ENCODE measurements around the gene ARHGAP20. TPM values are rescaled to one million over a fixed set of nuclear protein-coding genes. Genes with fewer than 3 reads are reported as not detected.

Gene ARHGAP20
- polyA plus RNA-seq, 2 donors, result 0.33 to 0.60 TPM

- Histone ChIP-seq H3K27ac (ENCODE audit: low read depth in 2 of 2, low read length in 1 of 2) (no peak overlapping the region), H3K4me1 (ENCODE audit: control insufficient read depth in 2 of 2, insufficient read depth in 2 of 2, low read length in 1 of 2) (no peaks in the 10 kb centered on the region), H3K27me3 (ENCODE audit: control insufficient read depth in 1 of 2, insufficient read depth in 2 of 2, low read length in 2 of 2) (no peaks in the 10 kb centered on the region), H3K9me3 (ENCODE audit: control insufficient read depth in 2 of 2, insufficient read depth in 1 of 2, low read depth in 1 of 2, low read length in 1 of 2) (no peaks in the 10 kb centered on the region), H3K4me3 (ENCODE audit: low read depth in 1 of 2, low read length in 2 of 2) (no peak overlapping the region), H3K36me3 (ENCODE audit: control insufficient read depth in 2 of 2, insufficient read depth in 2 of 2, low read length in 1 of 2) (no peaks in the 10 kb centered on the region)
Observed at GRCh38 chr11:110750100-110750499, 37.9 kb upstream of the ARHGAP20 start.

DNA sequence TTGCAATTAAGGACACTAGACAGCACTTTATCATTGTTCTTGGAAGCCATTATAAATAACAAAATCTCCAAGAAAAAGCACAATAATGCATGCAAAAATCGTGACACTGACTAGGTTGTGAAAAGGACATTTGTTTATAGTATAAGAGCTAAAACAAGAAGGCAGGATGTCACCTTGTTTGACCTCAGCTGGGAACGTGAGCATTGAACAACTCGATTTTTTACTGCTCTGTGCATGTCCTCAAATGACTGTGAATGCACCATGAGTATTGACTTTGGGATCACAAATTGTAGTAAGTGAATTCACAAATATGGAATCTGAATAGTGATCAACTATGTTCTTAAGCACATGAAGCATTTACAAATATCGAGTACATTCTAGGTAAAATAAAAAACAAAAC is 35.3 kb upstream of the ARHGAP20 start:
- H3K36me3 ChIP-seq (ENCODE audit: control insufficient read depth in 2 of 2, insufficient read depth in 2 of 2, low read length in 1 of 2), result no peaks in the 10 kb centered on the region
- whole genome bisulfite sequencing, 2 donors, result 45 to 55% methylated on average over 4 of the region's 4 CpGs
- no peaks in the 10 kb centered on the region for H3K4me1 ChIP-seq (ENCODE audit: control insufficient read depth in 2 of 2, insufficient read depth in 2 of 2, low read length in 1 of 2)
- H3K27ac ChIP-seq (ENCODE audit: low read depth in 2 of 2, low read length in 1 of 2), result no peak overlapping the region
- H3K27me3 ChIP-seq (ENCODE audit: control insufficient read depth in 1 of 2, insufficient read depth in 2 of 2, low read length in 2 of 2), result no peaks in the 10 kb centered on the region
- no peak overlapping the region for H3K4me3 ChIP-seq (ENCODE audit: low read depth in 1 of 2, low read length in 2 of 2)
- H3K9me3 ChIP-seq (ENCODE audit: control insufficient read depth in 2 of 2, insufficient read depth in 1 of 2, low read depth in 1 of 2, low read length in 1 of 2), result no peaks in the 10 kb centered on the region

- Histone ChIP-seq H3K9me3 (ENCODE audit: control insufficient read depth in 2 of 2, insufficient read depth in 1 of 2, low read depth in 1 of 2, low read length in 1 of 2) (no peaks in the 10 kb centered on the region), H3K4me1 (ENCODE audit: control insufficient read depth in 2 of 2, insufficient read depth in 2 of 2, low read length in 1 of 2) (no peaks in the 10 kb centered on the region), H3K36me3 (ENCODE audit: control insufficient read depth in 2 of 2, insufficient read depth in 2 of 2, low read length in 1 of 2) (no peaks in the 10 kb centered on the region), H3K4me3 (ENCODE audit: low read depth in 1 of 2, low read length in 2 of 2) (no peak overlapping the region), H3K27me3 (ENCODE audit: control insufficient read depth in 1 of 2, insufficient read depth in 2 of 2, low read length in 2 of 2) (no peaks in the 10 kb centered on the region), H3K27ac (ENCODE audit: low read depth in 2 of 2, low read length in 1 of 2) (no peak overlapping the region)
- WGBS, 2 donors, result 82 to 85% methylated on average over 1 of the region's 1 CpG
Observed at GRCh38 chr11:110738641-110739040, 26.4 kb upstream of the ARHGAP20 start.

GRCh38 chr11:110737593-110737992 is 25.4 kb upstream of the ARHGAP20 start:
- Histone ChIP-seq H3K27me3 (ENCODE audit: control insufficient read depth in 1 of 2, insufficient read depth in 2 of 2, low read length in 2 of 2) (no peaks in the 10 kb centered on the region), H3K27ac (ENCODE audit: low read depth in 2 of 2, low read length in 1 of 2) (no peak overlapping the region), H3K4me3 (ENCODE audit: low read depth in 1 of 2, low read length in 2 of 2) (no peak overlapping the region), H3K4me1 (ENCODE audit: control insufficient read depth in 2 of 2, insufficient read depth in 2 of 2, low read length in 1 of 2) (no peaks in the 10 kb centered on the region), H3K9me3 (ENCODE audit: control insufficient read depth in 2 of 2, insufficient read depth in 1 of 2, low read depth in 1 of 2, low read length in 1 of 2) (no peaks in the 10 kb centered on the region), H3K36me3 (ENCODE audit: control insufficient read depth in 2 of 2, insufficient read depth in 2 of 2, low read length in 1 of 2) (no peaks in the 10 kb centered on the region)
- 83 to 86% methylated on average over 2 of the region's 2 CpGs for WGBS, 2 donors

DNA sequence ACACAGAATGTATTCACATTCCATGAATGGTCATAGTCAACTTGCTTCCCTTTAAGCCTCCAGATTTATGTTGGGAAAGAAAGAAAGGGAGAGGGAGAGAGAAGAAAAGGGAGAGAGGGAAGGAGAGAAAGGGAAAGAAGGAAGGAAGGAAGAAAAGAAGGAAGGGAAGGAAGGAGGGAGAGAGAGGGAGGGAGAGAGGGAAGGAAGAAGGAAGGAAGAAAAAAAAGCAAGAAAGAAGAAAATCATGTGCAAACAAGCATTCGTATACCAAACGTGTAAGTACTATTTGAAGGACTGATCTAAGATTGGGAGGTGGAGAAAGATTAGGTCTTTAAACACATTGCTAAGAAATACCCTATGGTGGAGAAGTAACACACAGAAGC is 23.9 kb upstream of the ARHGAP20 start:
- Histone ChIP-seq H3K4me3 (ENCODE audit: low read depth in 1 of 2, low read length in 2 of 2) (no peak overlapping the region), H3K27me3 (ENCODE audit: control insufficient read depth in 1 of 2, insufficient read depth in 2 of 2, low read length in 2 of 2) (no peaks in the 10 kb centered on the region), H3K9me3 (ENCODE audit: control insufficient read depth in 2 of 2, insufficient read depth in 1 of 2, low read depth in 1 of 2, low read length in 1 of 2) (no peaks in the 10 kb centered on the region), H3K4me1 (ENCODE audit: control insufficient read depth in 2 of 2, insufficient read depth in 2 of 2, low read length in 1 of 2) (no peaks in the 10 kb centered on the region), H3K36me3 (ENCODE audit: control insufficient read depth in 2 of 2, insufficient read depth in 2 of 2, low read length in 1 of 2) (no peaks in the 10 kb centered on the region), H3K27ac (ENCODE audit: low read depth in 2 of 2, low read length in 1 of 2) (no peak overlapping the region)
- WGBS, 2 donors, result 86 to 92% methylated on average over 2 of the region's 2 CpGs

GRCh38 chr11:110735455-110736170 is 23.4 kb upstream of the ARHGAP20 start:
- Histone ChIP-seq H3K27ac (ENCODE audit: low read depth in 2 of 2, low read length in 1 of 2) (no peak overlapping the region), H3K4me3 (ENCODE audit: low read depth in 1 of 2, low read length in 2 of 2) (no peak overlapping the region), H3K9me3 (ENCODE audit: control insufficient read depth in 2 of 2, insufficient read depth in 1 of 2, low read depth in 1 of 2, low read length in 1 of 2) (no peaks in the 10 kb centered on the region), H3K27me3 (ENCODE audit: control insufficient read depth in 1 of 2, insufficient read depth in 2 of 2, low read length in 2 of 2) (no peaks in the 10 kb centered on the region), H3K36me3 (ENCODE audit: control insufficient read depth in 2 of 2, insufficient read depth in 2 of 2, low read length in 1 of 2) (no peaks in the 10 kb centered on the region), H3K4me1 (ENCODE audit: control insufficient read depth in 2 of 2, insufficient read depth in 2 of 2, low read length in 1 of 2) (no peaks in the 10 kb centered on the region)

- 41 to 44% methylated on average over 2 of the region's 2 CpGs for WGBS, 2 donors
- Histone ChIP-seq H3K27ac (ENCODE audit: low read depth in 2 of 2, low read length in 1 of 2) (no peak overlapping the region), H3K27me3 (ENCODE audit: control insufficient read depth in 1 of 2, insufficient read depth in 2 of 2, low read length in 2 of 2) (no peaks in the 10 kb centered on the region), H3K4me3 (ENCODE audit: low read depth in 1 of 2, low read length in 2 of 2) (no peak overlapping the region), H3K36me3 (ENCODE audit: control insufficient read depth in 2 of 2, insufficient read depth in 2 of 2, low read length in 1 of 2) (no peaks in the 10 kb centered on the region), H3K9me3 (ENCODE audit: control insufficient read depth in 2 of 2, insufficient read depth in 1 of 2, low read depth in 1 of 2, low read length in 1 of 2) (no peaks in the 10 kb centered on the region), H3K4me1 (ENCODE audit: control insufficient read depth in 2 of 2, insufficient read depth in 2 of 2, low read length in 1 of 2) (no peaks in the 10 kb centered on the region)
Observed at GRCh38 chr11:110734790-110735189, 22.6 kb upstream of the ARHGAP20 start.

- Histone ChIP-seq H3K4me1 (ENCODE audit: control insufficient read depth in 2 of 2, insufficient read depth in 2 of 2, low read length in 1 of 2) (no peaks in the 10 kb centered on the region), H3K36me3 (ENCODE audit: control insufficient read depth in 2 of 2, insufficient read depth in 2 of 2, low read length in 1 of 2) (no peaks in the 10 kb centered on the region), H3K4me3 (ENCODE audit: low read depth in 1 of 2, low read length in 2 of 2) (no peak overlapping the region), H3K27me3 (ENCODE audit: control insufficient read depth in 1 of 2, insufficient read depth in 2 of 2, low read length in 2 of 2) (no peaks in the 10 kb centered on the region), H3K9me3 (ENCODE audit: control insufficient read depth in 2 of 2, insufficient read depth in 1 of 2, low read depth in 1 of 2, low read length in 1 of 2) (no peaks in the 10 kb centered on the region), H3K27ac (ENCODE audit: low read depth in 2 of 2, low read length in 1 of 2) (no peak overlapping the region)
- WGBS, 2 donors, result 63 to 68% methylated on average over 1 of the region's 1 CpG
Observed at GRCh38 chr11:110730773-110731172, 18.5 kb upstream of the ARHGAP20 start.

DNA sequence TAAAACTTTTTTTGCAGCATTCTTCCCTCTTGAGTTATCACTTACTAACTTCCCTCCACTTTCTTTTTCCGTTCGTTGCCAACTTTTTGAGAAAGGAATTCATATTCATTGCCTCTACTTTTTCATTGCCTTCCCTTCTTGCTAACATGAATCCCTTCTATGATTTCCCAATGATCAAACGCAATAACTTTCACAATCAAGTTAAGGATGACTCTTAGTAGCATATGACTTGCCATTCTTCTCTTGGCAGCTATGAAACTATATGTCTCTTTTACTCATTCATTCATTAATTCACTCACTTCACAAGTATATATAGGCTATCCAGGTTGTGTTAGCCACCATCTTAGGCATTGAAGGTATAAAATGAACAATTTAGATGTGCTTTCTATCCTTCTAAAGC is 16.6 kb upstream of the ARHGAP20 start:
- no peaks in the 10 kb centered on the region for H3K36me3 ChIP-seq (ENCODE audit: control insufficient read depth in 2 of 2, insufficient read depth in 2 of 2, low read length in 1 of 2)
- no peaks in the 10 kb centered on the region for H3K9me3 ChIP-seq (ENCODE audit: control insufficient read depth in 2 of 2, insufficient read depth in 1 of 2, low read depth in 1 of 2, low read length in 1 of 2)
- WGBS, 2 donors, result 77 to 92% methylated on average over 3 of the region's 3 CpGs
- H3K4me3 ChIP-seq (ENCODE audit: low read depth in 1 of 2, low read length in 2 of 2), result no peak overlapping the region
- no peak overlapping the region for H3K27ac ChIP-seq (ENCODE audit: low read depth in 2 of 2, low read length in 1 of 2)
- H3K4me1 ChIP-seq (ENCODE audit: control insufficient read depth in 2 of 2, insufficient read depth in 2 of 2, low read length in 1 of 2), result no peaks in the 10 kb centered on the region
- no peaks in the 10 kb centered on the region for H3K27me3 ChIP-seq (ENCODE audit: control insufficient read depth in 1 of 2, insufficient read depth in 2 of 2, low read length in 2 of 2)

- H3K36me3 ChIP-seq (ENCODE audit: control insufficient read depth in 2 of 2, insufficient read depth in 2 of 2, low read length in 1 of 2), result no peaks in the 10 kb centered on the region
- H3K4me3 ChIP-seq (ENCODE audit: low read depth in 1 of 2, low read length in 2 of 2), result no peak overlapping the region
- H3K4me1 ChIP-seq (ENCODE audit: control insufficient read depth in 2 of 2, insufficient read depth in 2 of 2, low read length in 1 of 2), result no peaks in the 10 kb centered on the region
- no peaks in the 10 kb centered on the region for H3K27me3 ChIP-seq (ENCODE audit: control insufficient read depth in 1 of 2, insufficient read depth in 2 of 2, low read length in 2 of 2)
- H3K27ac ChIP-seq (ENCODE audit: low read depth in 2 of 2, low read length in 1 of 2), result no peak overlapping the region
- H3K9me3 ChIP-seq (ENCODE audit: control insufficient read depth in 2 of 2, insufficient read depth in 1 of 2, low read depth in 1 of 2, low read length in 1 of 2), result no peaks in the 10 kb centered on the region
Observed at GRCh38 chr11:110728476-110728875, 16.2 kb upstream of the ARHGAP20 start.
